NCI-H2227 (cell line): ENCODE measurements around the gene DUSP6.

Experiments used
- DNase-seq: peaks from one replicate; lab custom pipeline; 2025; ENCODE audit not compliant: unreplicated experiment; lab: John Stamatoyannopoulos, UW

Gene DUSP6

DNA sequence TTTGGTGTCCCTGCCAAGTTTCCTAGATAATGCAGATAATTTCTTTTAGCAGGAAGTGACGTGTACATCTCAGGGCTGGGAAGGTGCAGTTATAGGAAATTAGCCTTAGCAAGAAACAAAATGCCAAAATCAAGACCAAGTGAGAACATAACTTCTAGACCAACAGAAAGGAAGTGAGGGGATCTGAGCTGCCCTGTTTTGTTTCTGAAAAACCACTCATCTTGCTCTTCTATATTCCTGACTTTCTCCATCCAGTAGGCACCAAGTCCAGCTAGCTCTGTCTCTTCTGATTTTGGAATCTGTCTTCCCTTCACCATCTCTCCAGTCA lies 23.9 kb upstream of the DUSP6 start:
- no peak for DNase-seq

DNA sequence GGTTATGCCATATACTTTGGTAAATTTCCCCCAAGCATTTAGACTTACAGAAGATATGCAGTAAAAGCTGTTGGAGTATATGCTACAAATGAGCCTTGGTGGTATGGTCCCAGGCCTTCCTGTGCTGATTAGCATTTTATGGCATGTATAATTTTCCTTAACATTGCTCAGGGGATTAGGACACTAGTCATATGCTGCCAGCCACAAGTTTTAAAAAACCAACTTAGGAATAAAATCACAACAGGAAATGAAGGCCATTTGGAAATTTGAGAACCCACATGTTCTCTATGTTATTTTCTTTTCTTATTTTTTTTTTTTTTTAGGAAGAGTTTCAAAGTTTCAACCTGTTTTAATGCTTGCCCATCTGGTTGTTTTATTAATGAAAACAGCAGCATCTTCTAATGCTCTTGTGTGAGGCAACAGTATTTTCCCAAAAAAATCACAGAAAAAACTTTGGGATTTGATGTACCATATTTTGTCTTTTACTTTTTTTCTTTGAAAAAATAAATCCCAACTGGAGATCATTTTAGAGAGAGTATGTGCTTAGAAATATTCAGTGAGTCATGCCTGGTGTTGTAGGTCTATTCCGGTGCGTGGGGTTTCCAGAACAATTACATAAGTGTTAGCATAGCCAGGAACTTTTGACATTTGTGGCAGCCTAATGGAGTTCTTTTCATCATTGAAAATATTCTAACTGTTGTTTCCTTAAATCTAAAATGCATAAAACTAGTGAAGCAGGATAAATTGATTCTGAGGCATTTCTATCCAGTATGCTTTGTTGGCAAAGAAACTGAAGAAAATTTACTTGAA lies 21.7 kb upstream of the DUSP6 start:
- DNase-seq, result no peak

DNA sequence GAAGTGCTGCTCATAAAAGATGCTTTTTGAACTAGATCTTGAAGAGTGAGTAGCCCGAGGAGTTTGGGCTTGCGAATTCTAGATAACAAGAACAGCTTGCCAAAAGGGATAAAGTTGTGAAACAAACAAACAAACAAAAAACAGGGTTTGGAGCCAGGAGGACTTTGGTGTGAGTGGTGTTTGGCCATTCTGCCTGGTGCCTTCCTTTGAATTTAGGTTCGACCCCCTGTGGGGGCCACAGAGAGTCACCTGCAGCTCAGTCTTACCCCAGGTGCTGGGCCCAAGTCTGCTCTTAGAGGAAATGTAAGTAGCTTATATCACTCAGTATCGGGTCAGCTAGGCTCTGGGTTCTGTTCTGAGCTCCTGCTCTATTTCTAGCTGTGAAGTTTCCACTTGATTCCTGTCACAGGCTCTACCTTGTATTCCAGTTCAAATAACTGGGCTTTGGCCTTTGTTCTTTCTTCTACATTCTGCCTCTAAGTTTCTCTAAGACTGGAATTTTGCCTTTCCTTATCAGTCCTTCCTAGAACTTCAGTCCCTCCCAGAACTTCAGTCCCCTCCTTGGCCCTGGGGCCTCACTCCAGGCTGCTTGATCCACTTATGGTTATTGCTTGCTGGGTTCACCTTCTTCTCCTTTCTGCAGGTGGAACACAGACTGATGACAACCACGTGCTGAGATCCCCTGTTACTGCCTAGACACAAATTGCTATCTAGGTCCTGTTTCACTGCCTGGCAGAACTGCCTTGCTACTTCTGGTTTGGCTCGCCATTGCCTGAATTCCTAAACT lies 20.5 kb upstream of the DUSP6 start:
- DNase-seq, result no peak

DNA sequence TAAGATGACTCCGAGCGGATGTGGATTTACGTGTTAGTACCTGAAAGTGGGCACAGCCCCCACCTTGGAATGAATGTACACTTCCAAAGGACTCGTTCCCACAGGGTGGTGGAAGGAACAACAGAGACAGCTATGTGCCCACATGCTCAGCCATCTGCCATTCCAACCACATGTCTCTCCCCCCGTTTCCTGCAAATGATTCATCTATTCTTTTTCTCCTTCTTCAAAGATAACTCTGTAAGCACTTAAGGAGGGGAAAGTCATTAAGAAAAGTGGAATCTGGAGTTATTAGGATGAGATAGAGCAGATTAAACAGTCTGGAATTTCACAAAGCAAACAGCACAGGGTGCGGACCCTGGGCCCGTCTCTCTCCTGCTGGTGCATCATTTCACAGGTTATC lies 18.5 kb upstream of the DUSP6 start:
- no peak for DNase-seq

DNA sequence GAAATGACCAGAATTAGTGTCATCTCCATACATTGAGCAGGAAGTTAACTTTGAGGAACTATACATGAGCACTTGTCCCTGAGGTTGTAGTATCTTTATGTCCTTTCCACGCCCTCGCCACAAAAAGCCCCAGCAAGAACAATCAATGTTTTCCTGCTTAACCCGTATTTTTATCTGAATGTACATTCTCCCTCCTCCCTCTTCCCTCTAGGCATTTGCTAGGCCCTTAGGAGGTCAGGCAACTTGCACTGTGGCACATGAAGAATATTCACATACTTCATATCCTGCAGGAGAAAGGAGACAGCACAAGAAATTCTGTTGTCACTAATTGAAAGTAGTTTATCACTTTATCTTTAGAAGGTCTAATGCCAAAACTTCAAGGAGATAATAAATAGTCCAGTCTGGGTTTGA lies 18.1 kb upstream of the DUSP6 start:
- no peak for DNase-seq

DNA sequence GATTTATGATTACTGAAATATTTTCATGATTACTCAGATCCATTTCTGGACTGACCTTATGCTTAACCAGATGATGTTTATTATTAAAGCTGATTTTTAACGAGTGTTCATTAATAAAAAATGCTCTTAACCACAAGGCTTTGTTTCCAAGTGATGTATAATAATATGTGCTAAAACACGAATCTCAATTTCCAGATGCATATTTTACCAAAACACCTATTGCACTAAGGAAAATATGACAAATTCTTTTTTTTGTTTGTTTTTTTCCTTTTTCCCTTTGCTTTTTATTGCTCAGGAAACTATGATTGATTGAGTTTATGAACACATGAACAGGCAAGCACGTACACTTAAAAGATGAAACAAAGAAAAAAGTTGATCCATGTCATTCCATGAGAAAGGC lies 16.9 kb upstream of the DUSP6 start:
- DNase-seq, result no peak

DNA sequence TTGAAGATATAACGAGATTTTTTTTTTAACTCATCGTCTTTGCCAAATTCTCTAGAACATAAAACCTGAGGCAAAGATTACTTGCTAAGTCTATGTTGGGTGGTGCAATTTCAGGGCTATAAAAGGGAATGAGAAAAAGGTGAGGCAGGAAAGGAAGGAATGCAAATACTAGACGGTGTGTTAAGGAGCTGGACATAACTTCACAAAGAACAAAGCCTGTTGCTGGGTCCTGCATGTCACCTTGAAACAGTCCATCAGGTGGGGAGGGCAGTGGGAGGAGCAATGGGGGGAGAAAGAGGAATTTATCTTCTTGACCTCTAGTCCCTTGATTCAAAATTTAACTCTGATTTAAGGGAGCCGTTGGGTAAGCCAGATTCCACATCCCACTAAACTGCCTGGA lies 16.1 kb upstream of the DUSP6 start:
- DNase-seq, result no peak

DNA sequence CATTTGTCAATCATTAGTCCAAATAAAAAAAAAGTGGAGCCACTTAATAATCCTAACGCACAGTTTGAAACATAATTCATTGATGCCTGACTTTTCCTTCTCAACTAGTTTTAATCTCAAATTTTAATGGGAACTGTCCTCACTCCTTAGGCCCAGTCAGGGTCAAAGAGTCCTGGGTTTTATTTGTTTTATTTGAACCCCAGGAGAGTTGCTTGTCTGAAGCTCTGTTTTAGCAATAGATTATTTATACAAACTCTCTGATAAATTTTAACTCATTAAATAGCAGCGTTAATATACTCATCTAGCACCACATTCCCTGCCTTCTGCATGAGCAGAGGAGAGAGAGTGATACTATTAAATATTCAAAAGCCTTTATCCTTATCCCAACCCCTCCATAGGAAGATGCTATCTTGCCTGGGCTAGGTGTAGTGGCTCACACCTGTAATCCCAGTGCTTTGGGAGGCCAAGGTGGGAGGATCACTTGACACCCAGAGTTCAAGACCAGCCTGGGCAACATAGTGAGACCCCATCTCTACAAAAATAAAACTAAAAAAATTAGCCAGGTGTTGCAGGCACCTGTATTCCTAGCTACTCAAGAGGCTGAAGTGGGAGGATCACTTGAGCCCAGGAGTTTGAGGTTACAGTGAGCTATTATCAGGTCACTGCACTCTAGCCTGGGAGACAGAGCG lies 14.5 kb upstream of the DUSP6 start:
- DNase-seq, result no peak

DNA sequence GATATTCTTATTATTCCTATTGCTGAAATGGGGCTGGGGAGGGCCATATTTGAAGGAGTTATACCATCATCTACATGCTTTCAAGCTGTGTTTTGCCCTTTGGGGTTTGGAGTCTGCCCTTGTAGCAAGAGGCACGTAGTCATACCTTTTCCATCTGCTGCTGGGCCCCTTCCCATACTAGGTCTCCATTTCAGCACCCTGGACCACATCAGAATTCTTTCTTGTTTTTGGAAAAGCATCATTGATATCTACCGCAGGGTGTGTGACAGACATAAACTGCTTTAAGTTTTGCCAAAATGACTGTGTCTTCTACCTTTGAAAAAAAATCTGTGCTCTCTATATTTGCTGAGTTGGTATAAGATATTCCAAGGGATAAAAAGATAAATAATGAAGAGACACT lies 12.3 kb upstream of the DUSP6 start:
- no peak for DNase-seq

DNA sequence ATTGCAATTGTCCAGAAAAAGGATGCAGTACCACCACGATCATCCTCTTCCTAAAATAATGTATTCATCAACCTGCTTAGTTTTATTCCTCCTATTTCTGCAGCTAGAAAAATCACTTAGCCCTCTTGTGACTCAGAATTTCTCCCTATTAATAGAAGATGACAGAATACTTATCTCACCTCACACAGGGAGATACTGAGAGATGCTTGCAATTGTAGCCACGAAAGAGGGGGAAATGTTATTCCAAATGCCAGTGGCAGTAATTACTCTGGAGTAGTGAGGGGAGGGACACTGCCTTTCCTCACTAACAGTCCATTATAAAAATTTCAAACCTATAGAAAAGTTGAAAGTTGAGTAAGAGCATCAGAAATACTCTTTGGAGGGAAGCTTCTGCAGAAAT lies 11.8 kb upstream of the DUSP6 start:
- DNase-seq, result no peak

DNA sequence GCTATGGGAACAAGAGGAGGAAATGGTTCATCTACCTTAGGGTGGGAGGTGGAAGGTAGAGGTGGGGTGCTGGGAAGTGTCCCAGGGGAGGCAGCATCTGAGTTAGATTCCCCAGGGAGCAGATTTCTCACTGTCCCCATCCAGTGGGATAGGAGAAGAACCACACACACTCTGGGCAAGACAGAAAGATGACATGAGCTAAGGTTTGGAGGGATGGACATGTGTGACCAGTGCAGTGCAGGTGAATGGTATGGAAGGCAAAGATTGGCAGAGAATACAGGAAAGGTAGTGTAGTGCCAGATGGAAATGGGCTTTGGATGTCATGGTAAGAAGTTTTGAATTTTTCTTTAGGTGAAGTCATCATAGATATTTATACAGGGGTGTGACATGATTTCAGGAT lies 11.3 kb upstream of the DUSP6 start:
- no peak for DNase-seq

DNA sequence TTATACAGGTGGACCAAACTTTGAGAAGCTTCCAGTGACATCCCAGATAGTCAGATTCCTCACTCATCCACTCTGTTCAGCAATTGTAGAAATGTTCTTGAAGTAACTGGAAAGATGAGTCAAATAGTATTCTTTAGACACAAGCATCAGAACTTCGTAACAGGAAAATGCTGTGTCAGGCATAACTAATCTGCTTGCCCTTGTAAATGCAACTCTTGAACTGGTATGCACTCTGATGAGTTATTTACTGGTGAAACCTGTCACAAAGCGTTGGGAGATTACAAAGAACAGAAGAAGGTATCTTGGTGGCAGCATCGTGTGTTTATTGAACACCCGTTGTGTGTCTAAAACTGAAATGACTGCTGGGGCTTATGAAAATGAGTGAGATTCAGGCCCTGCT lies 10.8 kb upstream of the DUSP6 start:
- no peak for DNase-seq

DNA sequence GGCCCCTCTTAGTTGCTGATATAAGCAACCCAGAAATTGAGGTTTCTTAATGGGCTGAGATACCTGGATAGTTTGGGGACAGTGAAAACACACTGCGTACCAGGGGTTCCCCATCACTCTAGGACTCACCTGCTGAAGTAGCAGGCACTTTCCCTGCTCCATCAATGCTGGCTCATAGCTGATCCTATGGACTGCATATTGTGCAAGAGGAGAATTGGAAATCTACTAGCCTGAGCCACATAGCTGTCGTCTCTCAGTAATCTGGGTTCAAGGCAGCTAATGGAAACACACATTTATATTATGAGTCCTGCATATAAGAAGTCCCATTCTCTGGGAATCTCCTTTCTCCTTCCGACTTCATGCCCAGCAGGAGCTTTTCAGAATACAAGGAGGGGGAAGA lies 7.3 kb upstream of the DUSP6 start:
- no peak for DNase-seq

DNA sequence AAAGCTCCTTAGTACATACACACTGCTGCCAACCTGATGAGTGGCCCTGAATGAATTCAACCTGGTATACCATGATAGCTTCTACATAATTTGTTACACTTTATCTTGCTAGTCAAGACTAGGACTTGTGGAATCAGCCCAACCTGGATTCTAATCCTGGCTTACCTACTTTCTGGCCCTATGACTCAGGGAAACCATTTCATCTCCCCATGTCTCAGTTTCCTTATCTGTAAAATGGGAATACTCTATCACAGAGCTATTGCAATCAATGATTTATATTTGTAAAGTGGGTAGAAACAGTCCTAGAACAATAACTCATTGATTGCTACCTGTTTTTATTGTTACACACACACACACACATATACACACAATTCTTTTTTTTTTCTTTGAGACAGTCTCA lies 6.5 kb upstream of the DUSP6 start:
- no peak for DNase-seq

DNA sequence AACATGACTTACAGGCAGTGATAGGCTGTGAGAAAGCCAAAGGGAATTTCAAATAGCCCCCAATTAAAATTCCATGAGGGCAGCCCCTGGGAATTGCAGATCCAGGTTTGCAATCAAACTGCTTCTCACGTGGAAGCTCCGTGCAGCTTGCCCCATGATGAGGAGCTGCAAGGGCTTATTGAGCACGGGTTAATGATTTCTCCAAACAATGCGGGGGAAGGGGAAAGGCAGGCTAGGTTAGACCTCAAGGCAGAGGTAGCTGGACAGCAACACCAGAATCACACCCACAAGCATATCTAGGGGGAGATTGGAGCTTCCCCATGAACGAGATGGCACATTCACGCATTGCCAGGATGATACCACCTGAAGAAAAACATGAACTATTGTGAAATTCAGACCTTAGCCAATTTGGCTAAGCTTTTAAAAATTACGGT lies 5.0 kb upstream of the DUSP6 start:
- no peak for DNase-seq

DNA sequence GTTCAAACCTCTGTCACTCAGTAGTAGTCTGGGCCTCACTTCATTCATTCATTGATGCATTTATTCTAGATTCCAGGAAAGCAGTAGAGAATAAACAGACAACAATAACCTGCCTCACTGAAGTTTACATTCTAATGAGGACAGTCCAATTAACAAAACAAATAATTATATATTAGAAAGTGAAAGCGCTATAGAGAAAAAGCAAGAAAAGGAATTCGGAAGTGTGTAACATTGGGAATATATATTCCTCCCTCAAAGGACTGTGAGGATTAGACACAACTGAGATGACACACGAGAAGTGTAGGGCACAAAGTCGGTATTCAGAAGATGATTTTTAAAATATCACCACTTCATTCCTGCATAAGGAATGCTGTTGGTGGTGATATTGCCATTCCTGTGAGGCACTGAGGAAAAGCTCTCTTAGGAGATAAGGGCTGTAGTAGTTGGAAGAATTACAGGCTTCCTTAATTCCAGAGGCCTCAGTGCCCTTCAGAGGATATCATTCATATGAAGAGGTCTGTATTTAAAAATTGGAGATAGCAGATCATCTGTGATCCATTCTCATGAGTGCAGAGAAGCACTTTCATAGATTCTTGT lies 3.9 kb upstream of the DUSP6 start:
- DNase-seq, result no peak

DNA sequence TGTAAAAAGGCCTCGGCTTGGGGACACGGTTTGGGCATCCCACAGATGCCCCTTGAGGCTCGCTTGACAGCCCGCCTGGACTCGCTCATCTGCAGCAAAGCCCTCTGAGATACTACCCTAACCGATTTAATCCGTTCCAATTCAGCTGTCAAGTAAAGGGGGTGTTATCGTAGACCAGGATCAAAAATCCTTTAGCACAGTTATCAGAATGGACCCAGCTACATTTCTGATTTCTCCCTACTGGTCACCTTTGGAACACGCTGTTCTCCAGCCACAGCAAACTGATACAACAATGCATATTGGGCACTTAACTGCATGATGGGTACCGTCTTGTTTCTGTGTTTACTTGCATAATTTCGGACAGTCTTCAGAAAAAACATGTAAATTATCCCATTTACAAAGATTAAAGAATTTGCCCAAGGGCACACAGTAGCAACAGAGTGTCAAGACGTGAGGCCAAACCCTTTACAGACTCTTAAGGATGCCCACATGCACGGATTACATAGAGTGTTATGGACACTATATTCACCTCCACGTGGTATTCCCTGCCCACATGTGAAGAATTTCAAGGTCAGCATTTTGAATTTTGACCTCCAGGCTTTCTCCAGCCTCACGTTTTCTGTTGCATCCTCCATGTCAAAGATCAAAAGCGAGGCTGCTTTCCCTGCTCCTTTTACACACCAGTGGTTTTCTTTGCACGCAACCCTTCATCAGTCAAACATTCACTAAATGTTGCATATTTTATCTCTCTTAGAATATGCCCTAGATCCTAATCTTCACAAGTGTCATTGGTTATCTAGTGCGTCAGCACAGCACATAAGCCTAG lies 3.2 kb upstream of the DUSP6 start:
- DNase-seq, result peak; percentile 33

DNA sequence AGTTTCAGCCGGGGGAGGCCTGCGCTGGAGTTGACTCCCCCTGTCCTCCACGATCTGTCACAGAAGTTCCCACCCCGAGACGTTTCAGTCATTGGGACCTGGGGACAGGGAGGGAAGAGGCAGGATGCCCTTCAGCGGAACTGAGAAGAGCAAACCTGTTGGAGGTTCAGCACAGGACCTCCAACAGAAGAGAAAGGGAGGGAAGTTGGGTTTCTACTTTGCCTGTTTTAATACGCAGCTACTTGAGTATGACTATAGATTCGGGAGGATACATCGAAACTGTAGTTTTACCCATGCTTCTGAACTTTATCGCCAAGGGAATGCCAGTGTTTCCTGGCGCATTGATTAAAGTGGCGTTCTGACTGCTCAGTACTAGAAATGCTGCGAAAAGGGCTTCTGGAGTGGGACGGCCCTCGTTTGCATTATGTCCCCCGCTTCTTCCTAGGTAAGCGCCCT lies 2.3 kb upstream of the DUSP6 start:
- peak; percentile 47 for DNase-seq

DNA sequence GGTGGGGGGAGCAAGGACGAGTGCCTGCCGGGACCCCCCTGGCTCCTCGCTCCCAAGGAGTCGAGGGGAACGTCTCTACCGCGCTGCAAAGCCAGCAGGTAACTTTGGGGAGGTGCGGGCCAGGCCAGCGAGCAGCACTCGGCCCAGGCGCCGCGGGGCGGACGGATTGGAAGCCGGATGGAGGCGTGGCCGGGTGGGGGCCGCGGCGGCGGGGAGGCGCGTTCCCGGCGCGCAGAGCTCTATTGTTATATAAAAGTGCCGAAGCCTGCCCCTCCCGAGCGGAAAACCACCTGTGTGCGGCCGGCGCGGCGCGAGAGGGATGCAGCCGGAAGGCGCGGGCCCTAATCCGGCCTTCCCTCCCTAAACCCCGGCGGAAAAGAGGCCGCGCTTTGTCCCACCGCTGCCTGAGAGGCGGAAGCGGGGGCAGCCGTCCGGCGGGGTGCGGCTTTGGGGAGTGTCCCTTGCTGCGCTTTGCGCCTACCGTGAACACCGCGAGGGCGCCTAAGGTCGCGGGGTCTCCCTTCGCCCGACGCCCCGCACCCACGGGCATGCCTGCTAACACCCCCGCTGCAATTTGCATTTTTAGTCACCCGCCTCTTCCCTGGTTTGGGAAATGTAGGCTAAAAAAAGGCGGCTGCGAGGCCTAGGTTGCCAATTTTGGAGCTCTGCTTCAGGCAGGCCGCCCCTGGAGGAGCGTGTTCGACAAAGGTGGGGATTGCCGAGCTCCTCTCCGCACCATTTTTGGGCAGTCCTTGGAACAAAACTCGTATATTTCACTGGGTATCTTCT lies 1.7 kb upstream of the DUSP6 start:
- DNase-seq, result peak; percentile 77
